Epithelial cell of proximal tubule (primary cell): Measurements from ENCODE around the gene HEPHL1. TPM values are rescaled to one million over a fixed set of nuclear protein-coding genes. Genes with fewer than 3 reads are reported as not detected.
"Not testable (repeated sequence)": the region's sequence is repeated elsewhere in the genome, so short reads cannot be mapped to it uniquely, and the experiment has no call there.

Experiments used
- DNase-seq: peaks from one replicate; pipeline ENCODE4 v3.0.0-alpha.2; 2011; ENCODE audit warnings: low read depth
- H3K4me3 ChIP-seq: 2 replicates; pipeline ENCODE4 v1.5.1; 2011; ENCODE audit warnings: low read depth, mild to moderate bottlenecking, low read length
- CTCF ChIP-seq: conservative IDR thresholded peaks from 2 replicates; pipeline ENCODE4 v1.5.1; 2012; ENCODE audit warnings: low read depth, mild to moderate bottlenecking, low read length
- total RNA-seq: library from RNA; depleted of rRNA; stranded (reverse); fragments of >200 nt; gene quantifications from 2 replicates; pipeline ENCODE4 v1.2.3, GENCODE V29; 2015

Gene HEPHL1, protein sequence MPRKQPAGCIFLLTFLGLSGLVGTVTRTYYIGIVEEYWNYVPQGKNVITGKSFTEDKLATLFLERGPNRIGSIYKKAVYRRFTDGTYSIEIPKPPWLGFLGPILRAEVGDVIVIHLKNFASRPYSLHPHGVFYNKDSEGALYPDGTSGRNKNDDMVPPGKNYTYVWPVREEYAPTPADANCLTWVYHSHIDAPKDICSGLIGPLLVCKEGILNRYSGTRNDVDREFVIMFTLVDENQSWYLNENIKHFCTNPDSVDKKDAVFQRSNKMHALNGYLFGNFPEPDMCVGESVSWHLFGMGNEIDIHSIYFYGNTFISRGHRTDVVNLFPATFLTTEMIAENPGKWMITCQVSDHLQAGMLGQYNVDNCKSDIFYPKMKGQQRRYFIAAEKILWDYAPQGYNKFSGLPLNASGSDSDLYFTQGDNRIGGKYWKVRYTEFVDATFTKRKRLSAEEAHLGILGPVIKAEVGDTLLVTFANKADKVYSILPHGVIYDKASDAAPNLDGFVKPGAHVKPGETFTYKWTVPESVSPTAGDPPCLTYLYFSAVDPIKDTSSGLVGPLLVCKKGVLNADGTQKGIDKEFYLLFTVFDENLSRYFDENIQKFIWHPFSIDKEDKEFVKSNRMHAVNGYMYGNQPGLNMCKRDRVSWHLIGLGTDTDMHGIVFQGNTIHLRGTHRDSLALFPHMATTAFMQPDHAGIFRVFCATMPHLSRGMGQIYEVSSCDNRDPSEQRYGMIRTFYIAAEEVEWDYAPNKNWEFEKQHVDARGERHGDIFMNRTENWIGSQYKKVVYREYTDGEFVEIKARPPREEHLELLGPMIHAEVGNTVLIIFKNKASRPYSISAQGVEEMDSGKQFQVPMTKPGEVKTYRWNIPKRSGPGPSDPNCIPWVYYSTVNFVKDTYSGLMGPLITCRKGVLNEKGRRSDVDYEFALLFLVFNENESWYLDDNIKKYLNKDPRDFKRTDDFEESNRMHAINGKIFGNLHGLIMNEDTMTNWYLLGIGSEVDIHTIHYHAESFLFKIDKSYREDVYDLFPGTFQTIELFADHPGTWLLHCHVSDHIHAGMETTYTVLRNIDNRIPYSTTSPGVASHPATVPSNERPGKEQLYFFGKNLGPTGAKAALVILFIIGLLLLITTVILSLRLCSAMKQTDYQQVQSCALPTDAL
- not detected in 2 replicates for total RNA-seq

DNA sequence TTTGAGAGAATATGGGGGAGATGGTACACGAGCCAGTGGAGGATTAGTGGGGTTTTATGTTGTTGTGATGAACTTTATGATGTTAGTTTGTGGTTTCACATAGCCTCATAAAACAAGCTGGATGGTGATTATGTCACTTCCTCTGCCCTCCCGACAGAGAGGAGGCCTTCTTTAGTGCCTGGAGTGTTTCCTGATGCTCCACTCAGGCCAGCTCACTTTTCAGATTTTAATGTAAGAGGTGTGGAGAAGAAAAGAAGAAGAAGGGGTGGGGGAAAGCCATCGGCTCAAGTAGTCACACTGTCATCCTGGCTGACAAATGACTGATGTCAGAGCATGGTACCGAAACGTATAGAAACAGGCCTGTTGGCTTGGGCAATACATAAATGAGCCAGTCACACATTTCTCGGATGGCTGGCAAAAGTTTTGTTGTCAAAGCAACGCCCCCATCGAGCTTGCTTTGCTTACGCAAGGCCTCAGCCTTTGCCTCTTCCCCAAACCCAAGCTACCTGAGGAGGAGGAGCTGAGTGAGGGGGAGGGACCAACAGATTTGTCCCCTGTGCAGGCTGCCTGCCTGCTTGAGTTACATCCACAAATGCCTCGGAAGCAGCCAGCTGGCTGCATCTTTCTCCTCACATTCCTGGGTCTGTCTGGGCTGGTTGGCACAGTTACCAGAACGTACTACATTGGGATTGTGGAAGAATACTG is at the start of gene HEPHL1:
TSS of gene HEPHL1 (plus strand) at position 578 of the 705 bp plus-strand sequence. CDS start at position 593, 15 bp downstream.
- H3K4me3 ChIP-seq, result no peak within 1 kb of the TSS
- no peak for TF ChIP-seq CTCF
- DNase-seq, result no peak

DNA sequence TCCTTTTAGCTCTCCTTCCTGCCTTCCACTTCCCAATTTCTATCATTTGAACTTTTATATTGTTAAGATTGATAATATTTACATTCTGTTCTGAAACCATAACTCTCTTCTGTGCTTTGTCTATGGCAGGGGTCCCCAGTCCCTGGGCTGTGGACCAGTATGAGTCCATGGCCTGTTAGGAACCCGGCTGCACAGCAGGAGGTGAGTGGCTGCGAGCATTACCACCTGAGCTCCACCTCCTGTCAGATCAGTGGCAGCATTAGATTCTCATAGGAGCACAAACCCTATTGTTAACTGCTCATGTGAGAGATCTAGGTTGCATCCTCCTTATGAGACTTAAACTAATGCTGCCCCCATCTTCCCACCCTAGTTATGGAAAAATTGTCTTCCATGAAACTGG is 48.4 kb upstream of the HEPHL1 start:
- TF ChIP-seq CTCF, result no peak
- H3K4me3 ChIP-seq, result no peak overlapping the region
- DNase-seq, result no peak

DNA sequence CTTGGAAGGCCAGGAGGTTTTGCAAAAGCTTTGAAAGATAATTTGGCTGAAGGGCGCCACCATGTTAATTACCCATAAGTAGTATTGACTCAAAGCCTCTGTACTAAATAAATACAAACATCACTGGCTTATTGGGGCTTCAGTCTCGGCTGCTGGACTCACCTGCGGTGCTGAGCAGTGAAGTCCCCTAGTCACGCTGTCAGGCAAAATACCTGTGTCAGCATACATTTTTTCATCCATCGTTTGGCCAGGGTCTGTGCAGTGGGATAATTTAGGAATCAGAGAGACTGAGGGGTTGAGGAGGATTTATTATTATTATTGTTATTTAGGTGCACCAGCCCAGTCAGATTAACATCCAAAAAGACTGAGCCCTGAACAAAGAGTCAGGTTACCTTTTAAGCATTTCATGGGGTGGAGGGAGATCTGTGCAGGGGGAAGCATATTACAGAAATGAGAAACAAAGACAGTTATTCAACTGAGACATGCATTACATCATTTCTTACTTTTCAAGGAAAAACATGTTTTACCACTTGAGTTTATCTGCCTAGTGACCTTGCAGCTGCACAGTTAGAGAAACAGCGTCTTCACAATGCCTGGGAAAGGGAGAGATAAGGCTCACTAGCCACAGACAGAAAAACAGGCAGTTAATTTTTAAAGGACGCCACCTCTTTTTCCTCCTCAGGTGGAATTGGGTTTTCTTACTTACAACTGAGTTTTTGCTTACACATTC is 47.7 kb upstream of the HEPHL1 start:
- DNase-seq, result peak; percentile 4

DNA sequence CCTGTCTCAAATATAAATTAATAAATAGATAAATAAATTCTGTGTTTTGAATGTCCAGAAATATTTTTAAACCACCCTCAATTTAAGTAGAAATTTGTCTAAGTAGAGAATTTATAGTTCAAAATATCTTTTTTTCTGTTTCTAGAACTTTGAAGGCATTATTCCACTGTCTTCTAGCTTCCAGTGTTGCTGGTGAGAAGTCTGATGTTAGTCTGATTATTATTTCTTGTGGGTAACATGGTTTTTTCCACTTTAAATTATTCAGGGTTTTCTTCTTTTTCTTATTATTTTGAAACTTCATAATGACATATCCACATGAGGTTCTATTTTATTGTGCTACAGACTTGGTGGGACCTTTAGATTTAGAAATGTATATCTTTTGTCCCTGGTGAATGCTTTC is 46.4 kb upstream of the HEPHL1 start:
- no peak for TF ChIP-seq CTCF
- no peak overlapping the region for H3K4me3 ChIP-seq
- no peak for DNase-seq

More for the DNA sequence above, 47.7 kb upstream of the HEPHL1 start:
- not testable (repeated sequence) for H3K4me3 ChIP-seq

- not testable (repeated sequence) for H3K4me3 ChIP-seq
These were observed 44.4 kb upstream of the HEPHL1 start for GRCh38 chr11:93976577-93977254.

DNA sequence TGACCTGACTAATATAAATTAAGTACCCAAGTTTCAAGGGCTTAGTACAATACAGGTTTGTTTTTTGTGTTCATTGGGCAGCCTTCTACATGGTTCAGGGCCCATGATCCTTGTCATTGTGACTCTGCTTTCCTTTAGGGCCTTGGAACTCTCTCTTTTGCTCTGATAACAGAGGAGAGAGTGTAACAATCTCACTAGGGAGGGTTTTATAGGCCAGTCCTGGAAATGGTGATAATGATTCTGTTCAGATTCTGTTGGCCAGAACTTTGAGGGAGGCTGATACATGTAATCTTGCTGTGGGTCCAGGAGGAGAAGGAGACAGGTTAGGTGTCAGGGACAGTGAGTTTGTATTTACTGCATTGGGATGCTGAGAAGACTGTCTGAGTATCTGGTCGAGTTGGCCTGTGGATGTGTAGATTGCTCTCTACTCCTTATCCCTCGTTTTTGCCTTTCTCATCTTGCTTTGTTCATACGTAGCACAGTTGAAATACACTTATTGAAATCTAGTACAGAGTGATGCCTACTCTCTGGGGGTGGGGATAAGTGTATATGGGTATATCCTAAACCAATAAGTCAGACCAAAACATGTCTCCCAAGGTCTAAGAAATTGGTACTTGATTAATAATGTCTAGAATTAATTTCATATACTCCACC is 37.5 kb upstream of the HEPHL1 start:
- H3K4me3 ChIP-seq, result no peak overlapping the region
- no peak for TF ChIP-seq CTCF
- no peak for DNase-seq

More at GRCh38 chr11:93976577-93977254, 44.4 kb upstream of the HEPHL1 start:
- DNase-seq, result not testable (repeated sequence)
